Measurements from ENCODE around the gene GAL3ST1. TPM values are rescaled to one million over a fixed set of nuclear protein-coding genes. Genes with fewer than 3 reads are reported as not detected.

The GAL3ST1 gene
- total and polyA plus RNA-seq, 9 donors: 1.1 to 4.1 (median 1.9) TPM; not detected in 1

DNA sequence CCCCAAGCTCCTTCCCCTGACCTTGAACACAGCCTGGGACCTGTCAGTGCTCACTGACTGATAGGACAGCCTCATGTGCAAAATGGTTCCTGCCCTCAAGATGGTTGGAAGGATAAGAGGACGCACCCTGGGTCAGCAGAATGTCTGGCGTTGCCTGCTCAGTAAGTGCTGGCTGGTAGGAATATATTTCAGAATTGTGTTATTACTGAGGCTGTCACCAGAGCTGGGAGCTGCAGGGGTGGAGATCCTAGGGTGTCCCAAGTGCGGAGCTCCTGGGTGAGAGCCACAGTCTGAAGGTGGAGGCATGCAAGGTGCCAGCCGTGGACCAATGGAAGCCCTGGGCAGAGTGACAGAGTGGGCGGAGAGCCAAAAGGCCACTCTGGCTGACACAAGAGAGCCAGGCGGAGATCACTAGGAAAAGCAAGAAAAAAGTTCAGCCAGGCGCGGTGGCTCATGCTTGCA lies 67.9 kb downstream of the GAL3ST1 start:
- no peak for DNase-seq
- TF ChIP-seq EP300 (IDR thresholded peaks at IDR 0.05) (no peak), POLR2A (IDR thresholded peaks at IDR 0.05) (no peak)
- TF ChIP-seq, protein P1, sequence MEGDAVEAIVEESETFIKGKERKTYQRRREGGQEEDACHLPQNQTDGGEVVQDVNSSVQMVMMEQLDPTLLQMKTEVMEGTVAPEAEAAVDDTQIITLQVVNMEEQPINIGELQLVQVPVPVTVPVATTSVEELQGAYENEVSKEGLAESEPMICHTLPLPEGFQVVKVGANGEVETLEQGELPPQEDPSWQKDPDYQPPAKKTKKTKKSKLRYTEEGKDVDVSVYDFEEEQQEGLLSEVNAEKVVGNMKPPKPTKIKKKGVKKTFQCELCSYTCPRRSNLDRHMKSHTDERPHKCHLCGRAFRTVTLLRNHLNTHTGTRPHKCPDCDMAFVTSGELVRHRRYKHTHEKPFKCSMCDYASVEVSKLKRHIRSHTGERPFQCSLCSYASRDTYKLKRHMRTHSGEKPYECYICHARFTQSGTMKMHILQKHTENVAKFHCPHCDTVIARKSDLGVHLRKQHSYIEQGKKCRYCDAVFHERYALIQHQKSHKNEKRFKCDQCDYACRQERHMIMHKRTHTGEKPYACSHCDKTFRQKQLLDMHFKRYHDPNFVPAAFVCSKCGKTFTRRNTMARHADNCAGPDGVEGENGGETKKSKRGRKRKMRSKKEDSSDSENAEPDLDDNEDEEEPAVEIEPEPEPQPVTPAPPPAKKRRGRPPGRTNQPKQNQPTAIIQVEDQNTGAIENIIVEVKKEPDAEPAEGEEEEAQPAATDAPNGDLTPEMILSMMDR (IDR thresholded peaks at IDR 0.05): no peak
- Histone ChIP-seq H3K27me3 (no peaks in the 10 kb centered on the region), H3K4me3 (no peak overlapping the region), H3K27ac (no peak overlapping the region), H3K4me1 (ENCODE audit: insufficient read depth) (no peaks in the 10 kb centered on the region), H3K9me3 (no peaks in the 10 kb centered on the region), H3K36me3 (no peaks in the 10 kb centered on the region)
- intact Hi-C loops (cut with DNase I): no loop called here
- WGBS, 3 donors: 80 to 88% (median 85%) methylated on average over 8 of the region's 8 CpGs

Other genes with a start within 250 kb of the GAL3ST1 start
- gene TBC1D10A, start 247.7 kb downstream of the GAL3ST1 start, total RNA-seq: 10 to 100 TPM; 19.6 to 39.3 (median 30.7) TPM
- 10 to 100 TPM in 1 of 2 donors, 1 to 10 TPM in 1; 6.1 to 28.1 TPM for gene TBC1D10A, start 247.7 kb downstream of the GAL3ST1 start, polyA plus RNA-seq
- gene SF3A1, start 217.8 kb downstream of the GAL3ST1 start, total RNA-seq: 100 to 1,000 TPM in 5 of 7 donors, 10 to 100 TPM in 2; 36.4 to 211 (median 176) TPM
- 10 to 100 TPM; 42.3 to 80.8 TPM for gene SF3A1, start 217.8 kb downstream of the GAL3ST1 start, polyA plus RNA-seq
- gene CCDC157, start 217.7 kb downstream of the GAL3ST1 start, total RNA-seq: 10 to 100 TPM in 1 of 7 donors, 1 to 10 TPM in 6; 2.0 to 28.0 (median 2.7) TPM
- 1 to 10 TPM in 1 of 2 donors, under 1 TPM in 1; 0.60 to 1.8 TPM for gene CCDC157, start 217.7 kb downstream of the GAL3ST1 start, polyA plus RNA-seq
- 10 to 100 TPM in 5 of 7 donors, 1 to 10 TPM in 2; 6.1 to 26.1 (median 15.4) TPM for gene RNF215, start 187.3 kb downstream of the GAL3ST1 start, total RNA-seq
- gene RNF215, start 187.3 kb downstream of the GAL3ST1 start, polyA plus RNA-seq: 10 to 100 TPM in 1 of 2 donors, 1 to 10 TPM in 1; 2.9 to 13.6 TPM
- gene SEC14L2, start 177.6 kb downstream of the GAL3ST1 start, total RNA-seq: 10 to 100 TPM in 3 of 7 donors, 1 to 10 TPM in 4; 3.0 to 14.3 (median 9.0) TPM
- gene SEC14L2, start 177.6 kb downstream of the GAL3ST1 start, polyA plus RNA-seq: 1 to 10 TPM; 2.5 to 8.2 TPM
- gene MTFP1, start 148.9 kb downstream of the GAL3ST1 start, total RNA-seq: 10 to 100 TPM in 1 of 7 donors, 1 to 10 TPM in 6; 1.7 to 10.9 (median 7.1) TPM
- gene MTFP1, start 148.9 kb downstream of the GAL3ST1 start, polyA plus RNA-seq: 1 to 10 TPM; 3.8 to 4.0 TPM
- gene SEC14L3, start 102.6 kb downstream of the GAL3ST1 start, total RNA-seq: not detected
- not detected for gene SEC14L3, start 102.6 kb downstream of the GAL3ST1 start, polyA plus RNA-seq
- gene SEC14L4, start 69.0 kb downstream of the GAL3ST1 start, total RNA-seq: under 1 TPM in 5 of 7 donors, not detected in 2; 0.12 to 0.32 (median 0.23) TPM
- under 1 TPM; 0.15 to 0.19 TPM for gene SEC14L4, start 69.0 kb downstream of the GAL3ST1 start, polyA plus RNA-seq
- gene SEC14L6, start 27.9 kb downstream of the GAL3ST1 start, total RNA-seq: 1 to 10 TPM in 5 of 7 donors, under 1 TPM in 2; 0.92 to 2.8 (median 2.0) TPM
- gene SEC14L6, start 27.9 kb downstream of the GAL3ST1 start, polyA plus RNA-seq: 1 to 10 TPM; 1.0 to 1.7 TPM
- gene PES1, start 17.2 kb upstream of the GAL3ST1 start, total RNA-seq: 10 to 100 TPM; 29.0 to 82.3 (median 63.7) TPM
- gene PES1, start 17.2 kb upstream of the GAL3ST1 start, polyA plus RNA-seq: 10 to 100 TPM; 50.1 to 62.5 TPM
- gene TCN2, start 32.5 kb upstream of the GAL3ST1 start, total RNA-seq: 10 to 100 TPM in 4 of 7 donors, 1 to 10 TPM in 3; 5.1 to 33.9 (median 15.6) TPM
- 10 to 100 TPM; 13.4 to 27.9 TPM for gene TCN2, start 32.5 kb upstream of the GAL3ST1 start, polyA plus RNA-seq
- 1 to 10 TPM; 3.1 to 6.7 (median 3.7) TPM for gene SLC35E4, start 61.1 kb upstream of the GAL3ST1 start, total RNA-seq
- gene SLC35E4, start 61.1 kb upstream of the GAL3ST1 start, polyA plus RNA-seq: 1 to 10 TPM in 1 of 2 donors, under 1 TPM in 1; 0.90 to 3.0 TPM
- 10 to 100 TPM in 1 of 7 donors, 1 to 10 TPM in 6; 3.3 to 18.5 (median 5.7) TPM for gene DUSP18, start 93.2 kb upstream of the GAL3ST1 start, total RNA-seq
- gene DUSP18, start 93.2 kb upstream of the GAL3ST1 start, polyA plus RNA-seq: 1 to 10 TPM; 3.7 to 5.9 TPM
- gene OSBP2, start 120.2 kb upstream of the GAL3ST1 start, total RNA-seq: 1 to 10 TPM; 1.4 to 5.1 (median 1.4) TPM
- gene OSBP2, start 120.2 kb upstream of the GAL3ST1 start, polyA plus RNA-seq: 1 to 10 TPM; 1.3 to 3.3 TPM

All from ovary (tissue), 9 donors.